H1 (cell line): ENCODE measurements around the gene CRYGS. TPM values are rescaled to one million over a fixed set of nuclear protein-coding genes. Genes with fewer than 3 reads are reported as not detected.

Experiments
- CTCF ChIA-PET: fragments of 300-600 bp; sonication (Branson Sonifier 250); formaldehyde crosslinking; loops from one replicate; lab custom pipeline; 2021; ENCODE audit not compliant: partially characterized antibody; lab: Charles Lee
- POLR2A ChIA-PET: fragments of 300-600 bp; sonication (Branson Sonifier 250); formaldehyde crosslinking; loops from one replicate; lab custom pipeline; 2021; ENCODE audit warnings: inconsistent platforms; ENCODE audit not compliant: partially characterized antibody; lab: Charles Lee
- DNase-seq, 2 experiments: peaks; one replicate each; pipeline versions ENCODE4 v3.0.0 to v3.0.0-alpha.2; 2010 to 2022; ENCODE audit warnings: low spot score in 2 of 2, low read depth in 1 of 2, mixed read lengths in 1 of 2
- FAIRE-seq: peaks from 2 replicates; lab custom pipeline; 2011; peaks lifted over from hg19 to GRCh38; lab: Jason Lieb, UNC
- H2AFZ ChIP-seq: 2 replicates; pipeline ENCODE4 v1.8.1; 2012; ENCODE audit warnings: low read length, inconsistent platforms
- H2AK5ac ChIP-seq: 2 replicates; pipeline ENCODE4 v1.6.1; 2013; ENCODE audit warnings: low read depth, low read length
- H2BK120ac ChIP-seq: replicated peaks from 2 replicates; pipeline ENCODE3; 2013; ENCODE audit warnings: low read depth, low read length, inconsistent platforms
- H2BK12ac ChIP-seq: 2 replicates; pipeline ENCODE4 v1.6.1; 2013; ENCODE audit warnings: low read depth, low read length
- H2BK15ac ChIP-seq: 2 replicates; pipeline ENCODE4 v1.6.1; 2013; ENCODE audit warnings: low read length
- H2BK20ac ChIP-seq: 2 replicates; pipeline ENCODE4 v1.6.1; 2013; ENCODE audit warnings: low read length
- H2BK5ac ChIP-seq: 2 replicates; pipeline ENCODE4 v1.6.1; 2013; ENCODE audit warnings: low read depth, low read length
- H3K14ac ChIP-seq: 2 replicates; pipeline ENCODE4 v1.6.1; 2013; ENCODE audit warnings: inconsistent platforms; ENCODE audit not compliant: insufficient read length
- H3K18ac ChIP-seq: 2 replicates; pipeline ENCODE4 v1.6.1; 2013; ENCODE audit warnings: low read length; ENCODE audit errors: extremely low read depth
- H3K23ac ChIP-seq: 2 replicates; pipeline ENCODE4 v1.6.1; 2013; ENCODE audit warnings: inconsistent platforms; ENCODE audit not compliant: insufficient read length
- H3K23me2 ChIP-seq: 2 replicates; pipeline ENCODE4 v1.6.1; 2013; ENCODE audit warnings: low read depth, low read length
- H3K27ac ChIP-seq: 2 replicates; pipeline ENCODE4 v1.6.1; 2011; ENCODE audit warnings: low read depth, low read length, inconsistent platforms
- H3K27me3 ChIP-seq, 4 experiments: replicated peaks in 1 of 4; 1 replicate in 1 of 4; 2 replicates in 3 of 4; pipeline versions ENCODE4 v1.6.1 to v1.8.1; 2011 to 2013; ENCODE audit warnings: low read length in 3 of 4, mild to moderate bottlenecking in 3 of 4, inconsistent platforms in 2 of 4, mixed read lengths in 2 of 4, moderate library complexity in 1 of 4; ENCODE audit not compliant: control insufficient read depth in 3 of 4, insufficient read depth in 3 of 4; ENCODE audit errors: extremely low read depth in 1 of 4
- H3K36me3 ChIP-seq, 4 experiments: 2 replicates each; pipeline versions ENCODE4 v1.6.1 to v1.8.1; 2011 to 2013; ENCODE audit warnings: mild to moderate bottlenecking in 4 of 4, low read length in 3 of 4, moderate library complexity in 2 of 4, control low read depth in 1 of 4, inconsistent platforms in 1 of 4; ENCODE audit not compliant: insufficient read depth in 4 of 4, control insufficient read depth in 2 of 4
- H3K4ac ChIP-seq: replicated peaks from 2 replicates; pipeline ENCODE3; 2013; ENCODE audit warnings: low read length, low read depth, mixed read lengths, inconsistent platforms; ENCODE audit not compliant: insufficient read length
- H3K4me1 ChIP-seq, 4 experiments: replicated peaks in 1 of 4; 1 replicate in 1 of 4; 2 replicates in 3 of 4; pipeline versions ENCODE4 v1.6.1 to v1.8.1; 2011 to 2013; ENCODE audit warnings: low read length in 3 of 4, inconsistent platforms in 2 of 4, mixed read lengths in 1 of 4; ENCODE audit not compliant: insufficient read depth in 4 of 4, control insufficient read depth in 3 of 4
- H3K4me2 ChIP-seq, 2 experiments: 2 replicates each; pipeline versions ENCODE4 v1.6.1 to v1.8.1; 2011 to 2013; ENCODE audit warnings: low read depth in 2 of 2, low read length in 2 of 2, control low read depth in 1 of 2, inconsistent platforms in 1 of 2, mild to moderate bottlenecking in 1 of 2; ENCODE audit not compliant: insufficient read depth in 1 of 2
- H3K4me3 ChIP-seq, 4 experiments: fragments of 200-600, 300-600 bp in 1 of 4; sonication (generic), shearing (Covaris generic), sonication (Bioruptor Twin) in 1 of 4; 2 replicates each; pipeline versions ENCODE4 v1.5.1 to v1.8.1; 2011 to 2016; ENCODE audit warnings: low read length in 4 of 4, low read depth in 3 of 4, control low read depth in 2 of 4, inconsistent platforms in 2 of 4, mild to moderate bottlenecking in 2 of 4, mixed read lengths in 1 of 4, moderate library complexity in 1 of 4; ENCODE audit not compliant: insufficient read depth in 2 of 4; ENCODE audit errors: extremely low read depth in 1 of 4
- H3K56ac ChIP-seq: replicated peaks from 2 replicates; pipeline ENCODE3; 2013; ENCODE audit warnings: low read depth, mild to moderate bottlenecking, mixed read lengths, low read length, inconsistent platforms; ENCODE audit not compliant: insufficient read length
- H3K79me1 ChIP-seq: 2 replicates; pipeline ENCODE4 v1.6.1; 2013; ENCODE audit warnings: low read depth, low read length, control low read depth
- H3K79me2 ChIP-seq, 2 experiments: 2 replicates each; pipeline versions ENCODE4 v1.6.1 to v1.8.1; 2012 to 2013; ENCODE audit warnings: low read length in 2 of 2, mild to moderate bottlenecking in 2 of 2, inconsistent platforms in 1 of 2; ENCODE audit not compliant: insufficient read depth in 2 of 2, control insufficient read depth in 1 of 2
- H3K9ac ChIP-seq, 4 experiments: replicated peaks in 1 of 4; 1 replicate in 1 of 4; 2 replicates in 3 of 4; pipeline versions ENCODE4 v1.6.1 to v1.8.1; 2011 to 2013; ENCODE audit warnings: low read depth in 3 of 4, low read length in 3 of 4, control low read depth in 2 of 4, mild to moderate bottlenecking in 2 of 4, moderate library complexity in 2 of 4, inconsistent platforms in 1 of 4; ENCODE audit errors: extremely low read depth in 1 of 4
- H3K9me3 ChIP-seq, 2 experiments: 2 replicates each; pipeline versions ENCODE4 v1.6.1 to v1.8.1; 2012 to 2013; ENCODE audit warnings: mild to moderate bottlenecking in 2 of 2, moderate library complexity in 2 of 2, control low read depth in 1 of 2, inconsistent platforms in 1 of 2, low read depth in 1 of 2, low read length in 1 of 2, mixed read lengths in 1 of 2; ENCODE audit not compliant: insufficient read depth in 2 of 2
- H4K20me1 ChIP-seq, 2 experiments: replicated peaks in 1 of 2; 2 replicates each; pipeline versions ENCODE3 to v1.8.1; 2011 to 2013; ENCODE audit warnings: inconsistent platforms in 2 of 2, low read length in 2 of 2, mild to moderate bottlenecking in 1 of 2; ENCODE audit not compliant: insufficient read depth in 2 of 2, control insufficient read depth in 1 of 2
- H4K5ac ChIP-seq: 2 replicates; pipeline ENCODE4 v1.6.1; 2013; ENCODE audit warnings: low read length, low read depth, mixed read lengths, inconsistent platforms; ENCODE audit not compliant: insufficient read length
- H4K8ac ChIP-seq: 2 replicates; pipeline ENCODE4 v1.8.0; 2013; ENCODE audit warnings: mild to moderate bottlenecking, moderate library complexity, low read length, inconsistent platforms; ENCODE audit not compliant: insufficient read depth; ENCODE audit errors: extremely low read depth
- H4K91ac ChIP-seq: replicated peaks from 2 replicates; pipeline ENCODE3; 2013; ENCODE audit warnings: low read length, mixed read lengths, inconsistent platforms; ENCODE audit not compliant: insufficient read length
- BACH1 ChIP-seq: IDR thresholded peaks from 2 replicates; pipeline ENCODE4 v1.6.1; 2012; ENCODE audit warnings: low read length, improper control_type of control experiment
- KDM4A ChIP-seq: IDR thresholded peaks from one replicate; pipeline ENCODE4 v1.7.1; 2012; ENCODE audit warnings: low read depth, mild to moderate bottlenecking, moderate library complexity, low read length, inconsistent platforms; ENCODE audit not compliant: severe bottlenecking
- NRF1 ChIP-seq: IDR thresholded peaks from 2 replicates; pipeline ENCODE4 v1.6.1; 2011; ENCODE audit warnings: mild to moderate bottlenecking, low read depth, low read length, improper control_type of control experiment
- RBBP5 ChIP-seq: IDR thresholded peaks from 2 replicates; pipeline ENCODE4 v1.7.1; 2012; ENCODE audit warnings: low read depth, mild to moderate bottlenecking, inconsistent platforms, low read length, moderate library complexity, borderline replicate concordance
- SP2 ChIP-seq: IDR thresholded peaks from 2 replicates; pipeline ENCODE4 v1.6.1; 2012; ENCODE audit warnings: mild to moderate bottlenecking, low read length, inconsistent platforms
- TBP ChIP-seq: IDR thresholded peaks from 2 replicates; pipeline ENCODE4 v1.6.1; 2011; ENCODE audit warnings: low read depth, low read length, improper control_type of control experiment
- WGBS, 2 experiments: shearing (Covaris generic) in 1 of 2; methylation state at CpG; one replicate each; pipeline versions ENCODE4 v1.1.6 to v1.1.7; 2013 to 2015; ENCODE audit warnings: low lambda C conversion rate in 2 of 2, mixed read lengths in 2 of 2, inconsistent platforms in 1 of 2, low coverage in 1 of 2, missing lambda C conversion rate in 1 of 2; ENCODE audit not compliant: insufficient replicate concordance in 2 of 2, insufficient coverage in 1 of 2, insufficient read length in 1 of 2; ENCODE audit errors: extremely low coverage in 1 of 2, missing lambda C conversion rate in 1 of 2; 5-methylcytosine and 5-hydroxymethylcytosine counted together
- polyA plus RNA-seq, 7 experiments: library from polyadenylated mRNA; depleted of rRNA in 3 of 7; stranded (reverse) in 5 of 7; unstranded in 2 of 7; fragments of >200 nt in 5 of 7; fragments of 200-250 nt in 2 of 7; gene quantifications; 1 replicate in 5 of 7; 2 replicates in 1 of 7; 4 replicates in 1 of 7; pipeline versions ENCODE4 v1.2.1 to v1.2.3, GENCODE V29; 2011 to 2013; ENCODE audit warnings: missing spikeins in 2 of 7, mixed read lengths in 2 of 7
- total RNA-seq: library from RNA; stranded (reverse); fragmentation: NEBNext Ultra II Directional; extraction: Animal tissue kit (Norgen Biotek cat#: 25700); gene quantifications from 2 replicates; pipeline ENCODE4 v1.2.1, GENCODE V29; 2021

The CRYGS gene
- total and polyA plus RNA-seq, 2 of the 8 experiments (the other 6 are each of a cell fraction or from before 2014, with no cell fraction given), result 1.5 to 1.8 TPM

DNA sequence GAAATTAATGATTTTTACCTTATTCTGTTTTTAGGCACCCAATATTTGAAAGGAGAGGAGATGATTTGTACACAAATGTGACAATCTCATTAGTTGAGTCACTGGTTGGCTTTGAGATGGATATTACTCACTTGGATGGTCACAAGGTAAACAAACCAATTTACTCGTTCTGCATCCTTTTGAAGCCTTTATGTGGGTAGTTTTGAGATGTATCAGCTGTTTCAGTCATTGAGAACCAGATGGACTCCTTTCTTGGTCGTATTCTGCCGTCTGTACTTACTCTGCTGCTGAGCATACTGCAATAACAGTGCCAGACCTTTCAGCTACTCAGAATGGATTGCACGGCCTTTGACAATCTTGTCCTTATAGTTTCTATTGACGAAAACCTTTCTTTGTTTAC, 39.7 kb upstream of the CRYGS start:
- Histone ChIP-seq H3K79me2 (no peaks in the 10 kb centered on the region), H2AK5ac (no peak overlapping the region), H2BK120ac (no peak overlapping the region), H4K5ac (no peak overlapping the region), H3K56ac (no peak overlapping the region), H3K27ac (no peak overlapping the region), H4K20me1 (no peaks in the 10 kb centered on the region), H3K23ac (no peak overlapping the region), H4K8ac (no peak overlapping the region), H3K36me3 (peaks cover 9 to 64% (median 44%) of the 10 kb centered on the region in 4 experiments), H3K23me2 (no peaks in the 10 kb centered on the region; the same call in 1 of the 2 replicates), H4K91ac (no peak overlapping the region), H3K18ac (no peak overlapping the region), H3K27me3 (no peaks in the 10 kb centered on the region), H2BK20ac (no peak overlapping the region), H2BK15ac (no peak overlapping the region), H3K4me2 (no peak overlapping the region), H3K9me3 (no peaks in the 10 kb centered on the region), H3K4ac (no peak overlapping the region), H3K14ac (no peak overlapping the region), H3K9ac (no peak overlapping the region), H2BK5ac (no peak overlapping the region), H2AFZ (no peak overlapping the region), H2BK12ac (no peak overlapping the region), H3K4me3 (no peak overlapping the region), H3K79me1 (no peaks in the 10 kb centered on the region), H3K4me1 (no peaks in the 10 kb centered on the region)
- DNase-seq (no peak), FAIRE-seq (no peak)
- CTCF ChIA-PET, result interaction anchor here (1.3 to 23.7 kb wide), 3 partner anchors 13 to 235 kb away, joined by 3 to 333 read pairs (median 6); partner anchors contain the start of genes AHSG and DNAJB11
- POLR2A ChIA-PET, result interaction anchor here (1.9 to 8.4 kb wide), 2 partner anchors 14 to 200 kb away, joined by 6 to 57 read pairs; partner anchors contain the start of genes DNAJB11 and EIF4A2
- TF ChIP-seq TBP (no peak), KDM4A (no peak), NRF1 (no peak), BACH1 (no peak), RBBP5 (no peak), SP2 (no peak)
- WGBS, 2 experiments, result 90% methylated on average over 5 of the region's 5 CpGs; no CpG with 5 or more reads in 1 of the 2 experiments
